Raji (cell line): ENCODE data around the gene FAM186B.

Experiments
- POLR2A ChIP-seq: IDR thresholded peaks from 2 replicates; pipeline ENCODE4 v1.6.1; 2011; ENCODE audit warnings: low read depth, low read length, control low read depth; ENCODE audit not compliant: insufficient read depth

Gene FAM186B

DNA sequence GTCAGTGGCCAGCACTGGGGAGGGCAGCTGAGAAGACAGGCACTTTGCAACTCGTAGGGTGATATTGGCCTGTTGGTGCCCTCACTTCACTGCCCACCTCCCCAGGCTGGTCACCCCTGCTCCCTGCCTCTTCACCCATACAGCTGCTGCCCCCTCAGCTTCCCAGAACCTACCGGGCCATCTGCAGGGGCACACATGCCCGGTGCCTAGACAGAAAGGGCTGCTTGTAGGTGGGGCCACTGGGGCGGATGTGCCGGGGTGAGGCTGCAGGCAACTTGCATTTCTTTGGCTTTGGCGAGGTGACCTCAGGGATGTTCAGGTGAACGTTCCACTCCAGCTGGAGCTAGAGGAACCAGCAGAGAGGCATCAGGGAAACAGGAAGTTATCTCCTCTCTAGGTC lies 17.2 kb downstream of the FAM186B start:
- no peak for TF ChIP-seq POLR2A

DNA sequence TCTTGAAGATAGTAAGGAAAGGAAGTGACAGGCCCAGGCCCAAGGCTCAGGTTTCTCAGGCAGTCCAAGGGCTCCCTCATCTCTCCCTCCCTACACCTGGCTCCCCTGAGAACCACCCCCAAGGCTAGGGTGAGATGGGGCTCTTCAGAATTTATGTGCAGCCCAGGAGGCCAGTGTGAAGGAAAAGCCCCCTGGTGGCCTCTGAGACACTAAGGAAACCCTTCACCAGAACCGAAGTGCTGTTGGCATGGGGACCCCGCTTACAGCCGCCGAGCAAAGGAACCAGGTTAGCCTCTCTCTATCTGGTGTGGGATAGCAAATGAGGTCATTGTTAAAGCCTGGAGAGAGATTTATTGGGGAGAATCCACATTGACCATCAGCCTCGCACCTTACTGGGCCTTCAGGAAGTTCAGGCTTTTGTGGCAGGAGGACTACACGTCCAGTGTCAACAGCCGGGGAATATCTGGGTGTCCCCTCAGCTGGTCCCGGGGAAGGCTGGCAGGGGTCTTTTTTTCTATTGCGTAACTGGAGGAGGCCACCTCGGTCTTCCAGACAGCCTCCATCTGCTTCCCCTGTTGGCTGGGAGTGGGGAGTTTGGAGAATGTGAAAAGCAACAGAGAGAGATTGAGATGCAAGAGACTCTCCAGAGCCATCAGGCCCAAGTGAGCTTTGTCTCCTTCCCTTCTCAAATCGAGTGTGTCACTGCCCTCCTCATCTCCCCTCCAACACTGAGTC lies 18.1 kb downstream of the FAM186B start:
- TF ChIP-seq POLR2A: no peak

DNA sequence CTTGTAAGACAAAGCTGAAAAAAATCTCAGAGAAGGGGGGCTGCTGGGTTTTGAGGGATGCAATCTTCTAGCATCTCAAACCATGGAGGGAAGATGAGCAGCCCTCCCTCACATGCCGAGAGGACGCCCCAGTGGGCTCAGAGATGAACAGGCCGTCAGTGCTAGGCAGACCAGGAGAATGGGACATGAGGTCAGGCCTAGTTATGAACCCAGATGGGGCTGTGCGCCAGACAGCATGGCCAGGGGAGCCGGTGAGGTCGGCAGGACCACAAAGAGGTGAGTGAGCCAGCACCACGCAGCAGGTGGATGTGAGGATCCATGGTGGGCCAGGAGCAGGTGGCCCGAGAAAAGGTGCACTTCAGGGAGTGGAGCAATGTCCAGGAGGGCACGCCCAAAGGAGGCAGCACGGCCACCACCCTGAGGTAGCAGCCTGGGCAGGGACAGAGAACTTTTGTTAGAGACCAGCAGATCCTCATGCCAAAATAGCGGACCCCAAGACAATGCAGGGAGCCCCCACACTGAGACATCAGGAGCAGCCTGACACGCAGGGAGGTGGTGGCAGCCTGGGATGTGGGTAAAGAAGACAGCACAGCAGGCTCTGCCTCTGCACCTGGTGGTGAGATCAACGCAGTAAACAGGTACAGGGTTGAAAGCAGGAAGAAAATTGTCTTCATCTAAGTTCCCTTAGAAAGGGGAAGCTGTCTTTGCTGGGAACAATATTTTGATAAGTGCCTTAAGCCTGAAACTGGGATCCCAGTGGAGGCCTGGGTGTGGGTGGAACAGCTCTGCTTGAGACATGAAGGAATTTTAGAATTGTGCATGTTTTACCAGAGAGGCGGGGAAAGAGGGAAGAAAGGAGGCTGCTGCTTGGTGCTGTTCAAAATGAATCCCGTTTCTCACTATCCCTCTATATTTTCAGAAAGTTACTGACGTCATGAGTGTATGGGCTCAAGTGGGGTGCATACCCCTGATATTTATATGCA lies 19.7 kb downstream of the FAM186B start:
- TF ChIP-seq POLR2A: no peak

DNA sequence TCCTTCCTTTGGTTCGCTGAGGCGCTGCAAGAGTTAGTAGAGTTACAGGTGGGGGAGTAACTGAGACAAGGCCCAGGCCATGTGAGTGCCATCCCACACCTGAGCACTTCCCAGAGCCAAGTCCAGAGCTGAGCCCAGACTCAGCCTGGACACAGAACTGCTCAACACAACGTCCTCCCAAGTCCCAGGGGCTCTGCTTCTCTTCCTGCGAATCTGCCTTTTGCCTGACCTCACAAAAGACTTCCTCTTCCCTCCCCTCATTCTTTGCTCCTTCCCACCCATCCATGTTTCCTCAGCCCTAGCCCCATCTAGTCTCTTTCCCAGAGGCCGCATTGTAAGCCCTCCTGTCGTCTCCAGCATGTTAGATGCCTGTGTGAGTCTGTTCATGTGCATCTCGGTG lies 20.8 kb downstream of the FAM186B start:
- no peak for TF ChIP-seq POLR2A

DNA sequence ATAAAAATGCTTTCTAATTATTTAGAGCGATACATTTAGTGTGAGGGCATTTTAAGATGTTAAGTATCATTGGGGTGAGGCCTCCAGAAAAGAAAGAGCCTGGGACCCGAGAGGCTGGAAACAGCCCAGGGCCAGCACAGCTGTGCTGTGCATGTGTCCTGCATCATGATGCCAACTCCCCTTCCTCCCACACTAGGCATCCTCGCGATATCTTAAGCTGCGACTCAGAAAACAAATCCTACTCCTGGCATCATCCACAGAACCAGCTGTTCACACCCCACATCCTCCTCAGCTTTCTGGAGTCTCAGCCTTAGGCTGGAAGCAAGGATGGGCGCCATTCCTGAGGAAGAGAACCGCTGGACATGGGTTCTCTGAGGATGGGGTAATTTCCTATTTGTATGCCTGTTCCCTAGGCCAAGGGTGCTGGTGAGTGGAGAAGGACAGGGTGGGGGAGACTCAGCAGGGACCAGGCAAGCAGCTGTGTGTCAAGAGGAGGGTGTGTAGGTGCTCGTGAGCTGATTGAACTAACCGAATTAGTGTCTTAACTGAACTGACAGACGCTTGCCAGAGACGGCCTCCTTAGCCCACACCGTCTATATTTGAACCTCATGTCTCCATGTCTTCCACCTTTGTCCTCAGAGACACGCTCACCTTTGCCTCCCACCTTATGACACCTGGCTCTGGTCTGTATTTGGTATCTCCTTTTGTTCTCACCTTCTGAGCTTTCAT lies 21.9 kb downstream of the FAM186B start:
- TF ChIP-seq POLR2A: no peak

GRCh38 chr12:49582850-49583249 lies 22.6 kb downstream of the FAM186B start:
- no peak for TF ChIP-seq POLR2A

DNA sequence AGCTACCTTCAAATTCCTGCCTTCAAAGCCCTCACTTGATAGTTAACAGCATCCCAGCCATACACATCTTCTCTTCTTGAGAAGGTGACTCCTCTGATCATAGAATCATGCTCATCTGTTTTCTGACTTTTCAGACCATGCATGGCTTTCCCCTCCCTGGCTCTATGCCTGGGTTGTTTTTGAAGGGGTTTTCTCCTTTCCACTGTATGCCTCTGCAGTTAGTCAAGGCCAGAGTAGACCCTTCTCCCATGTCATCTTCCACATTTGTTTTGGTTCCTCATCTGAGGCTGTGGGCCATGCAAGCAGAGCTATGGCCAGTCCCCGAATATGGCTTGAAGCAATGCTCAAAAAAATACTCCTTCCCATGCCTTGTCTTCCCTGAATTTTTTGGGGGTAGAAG lies 23.2 kb downstream of the FAM186B start:
- no peak for TF ChIP-seq POLR2A

DNA sequence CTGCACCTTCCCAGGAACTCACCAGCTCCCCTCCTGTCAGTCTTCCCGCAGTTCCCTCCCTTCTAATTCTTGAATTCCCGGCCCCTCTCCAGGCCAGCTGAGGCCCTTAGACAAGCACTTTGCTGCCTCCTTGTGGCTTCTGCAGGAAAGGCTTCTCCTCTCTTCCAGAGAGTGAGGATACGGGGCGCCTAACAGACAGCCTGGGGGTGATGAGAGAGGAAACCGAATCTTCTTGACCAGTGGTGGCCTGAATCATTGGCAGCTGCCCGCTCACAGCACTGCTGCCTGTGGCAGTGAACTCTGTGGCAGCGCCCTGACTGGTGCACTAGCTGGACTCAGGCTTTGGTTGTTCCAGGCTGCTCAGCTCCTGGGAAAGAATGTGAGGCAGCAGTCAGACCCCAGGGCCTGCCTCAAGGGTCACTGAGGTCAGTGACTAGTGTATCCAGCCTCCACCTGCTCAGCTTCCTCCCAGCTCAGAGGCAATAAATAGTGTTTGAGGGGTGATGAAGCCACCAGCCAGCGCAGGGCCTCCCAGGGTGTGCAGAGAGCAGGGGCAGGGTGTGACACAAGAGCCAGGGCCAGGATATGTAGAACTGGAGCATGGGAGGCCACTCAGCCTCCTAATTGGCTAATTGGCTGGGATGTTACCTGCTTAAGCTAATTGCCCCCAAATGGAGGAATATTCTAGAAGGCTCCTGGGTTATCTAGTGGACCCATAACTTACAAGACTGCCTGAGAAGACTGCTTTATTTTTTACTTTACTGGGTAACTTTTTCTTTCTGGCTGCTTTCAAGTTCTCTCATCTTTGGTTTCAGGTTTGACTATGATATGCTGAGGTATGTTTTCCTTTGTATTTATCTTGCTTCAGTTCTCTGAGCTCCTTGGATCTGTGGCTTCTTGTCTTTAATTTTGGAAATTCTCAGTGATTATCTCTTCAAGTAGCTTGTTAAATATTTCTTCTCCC lies 24.6 kb downstream of the FAM186B start:
- TF ChIP-seq POLR2A: no peak

GRCh38 chr12:49578471-49579112 lies 26.8 kb downstream of the FAM186B start:
- TF ChIP-seq POLR2A: no peak

DNA sequence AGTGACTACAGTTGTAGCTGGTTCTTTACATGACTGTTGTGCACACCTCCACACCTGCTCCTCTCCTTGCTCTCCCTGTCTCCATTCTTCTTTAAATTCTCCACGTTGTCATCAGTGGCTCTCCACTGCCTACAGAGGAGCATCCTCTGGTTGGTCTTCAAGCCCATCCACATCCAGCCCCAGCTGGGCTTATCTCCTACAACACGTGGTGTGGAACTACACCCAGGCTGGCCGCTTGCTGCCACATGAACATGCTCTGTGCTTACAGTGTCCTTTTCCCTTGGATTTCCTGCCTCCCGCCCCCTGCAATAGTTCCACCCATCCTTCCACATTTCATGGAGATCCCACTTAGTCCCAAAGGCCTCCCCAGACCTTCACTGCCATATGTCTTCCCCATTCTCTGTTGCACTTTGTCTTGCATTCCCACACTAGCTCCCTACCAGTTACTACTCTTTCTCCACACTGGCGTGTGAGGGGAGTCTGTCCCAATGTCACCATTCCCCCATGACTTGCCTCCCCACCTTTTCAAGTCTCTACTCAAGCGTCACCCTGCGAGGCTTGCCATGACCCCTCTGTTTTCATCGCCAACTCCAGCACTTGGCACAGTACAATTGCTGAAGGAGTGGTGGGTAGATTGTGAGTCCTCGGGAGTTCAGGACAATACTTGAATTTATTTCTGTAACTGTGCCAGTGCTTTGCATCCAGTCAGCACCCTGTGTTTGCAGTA lies 27.7 kb downstream of the FAM186B start:
- TF ChIP-seq POLR2A: no peak

DNA sequence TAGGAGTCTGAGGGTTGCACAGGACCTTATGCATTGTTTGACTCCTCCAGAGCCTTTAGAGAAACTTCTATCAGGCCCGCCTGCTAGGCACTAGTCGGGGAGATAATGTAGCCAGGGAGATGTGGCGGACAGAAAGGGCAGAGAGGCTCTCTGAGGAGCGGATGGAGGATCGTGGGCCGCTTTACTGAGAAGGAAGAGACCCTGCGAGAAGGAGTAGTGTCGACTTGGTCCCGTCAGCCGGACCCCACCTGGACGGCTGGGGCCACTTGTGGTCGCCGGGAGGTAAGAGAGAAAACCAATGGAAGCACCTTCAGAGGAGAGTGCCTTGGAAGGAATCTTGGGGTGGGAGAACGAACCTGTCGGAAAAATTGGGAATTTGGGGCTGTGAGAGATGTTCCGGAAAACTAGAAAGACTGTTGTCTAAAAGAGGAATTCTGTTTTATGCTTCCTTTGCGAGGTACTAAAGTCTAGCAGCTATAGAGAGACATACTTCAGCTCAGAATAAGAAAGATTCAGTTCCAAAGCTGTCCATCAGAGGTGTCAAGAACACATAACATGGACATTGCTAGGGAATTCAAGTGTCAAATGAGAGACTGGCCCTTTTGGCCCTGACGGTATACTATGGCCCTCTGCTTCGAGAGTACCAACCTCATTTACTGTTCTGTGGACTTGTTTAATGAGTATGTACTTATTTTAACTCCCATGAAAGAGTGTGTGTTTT lies 36.8 kb downstream of the FAM186B start:
- TF ChIP-seq POLR2A: no peak

DNA sequence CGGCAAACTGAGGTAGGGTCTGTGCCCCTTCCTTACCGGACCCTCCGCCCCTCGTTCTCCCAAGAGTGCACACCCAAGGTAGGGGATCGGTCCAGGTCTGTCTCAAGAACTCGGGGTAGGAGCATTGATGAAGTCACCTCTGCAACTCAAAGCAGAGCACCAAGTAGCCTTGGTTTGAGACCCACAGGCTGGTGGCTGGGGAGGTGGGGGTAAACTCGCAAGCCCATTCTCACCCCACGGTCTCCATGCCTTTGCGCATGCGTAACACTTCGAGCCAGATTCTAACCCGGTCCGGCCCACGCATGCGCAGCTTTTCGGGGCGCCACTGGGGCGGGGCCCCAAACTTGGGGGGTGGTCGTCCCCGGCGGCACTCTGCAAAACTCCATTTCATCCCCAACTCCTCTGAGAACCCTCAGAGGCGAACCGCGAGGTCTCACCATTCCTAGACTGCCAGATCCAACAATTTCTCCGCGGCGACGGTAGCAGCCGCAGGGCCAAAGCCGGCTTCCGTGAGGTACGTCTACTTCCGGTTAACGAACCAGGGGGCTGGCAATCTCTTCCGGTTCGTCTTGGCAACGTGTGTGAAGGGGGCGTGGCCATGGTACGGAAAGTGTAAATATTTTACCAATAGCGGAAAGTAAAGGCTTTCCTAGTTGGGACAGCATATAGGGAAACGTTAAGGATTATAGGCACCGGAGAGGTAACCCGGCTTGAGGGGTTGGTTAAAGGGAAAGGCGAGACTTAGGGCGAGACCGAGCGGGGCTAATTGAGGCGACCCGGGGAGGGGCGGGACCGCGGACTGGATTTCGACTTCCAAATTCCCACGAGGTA lies 37.6 kb downstream of the FAM186B start, which contains the start of gene MCRS1:
Gene MCRS1, minus strand, starts transcription at position 532 of the 831 bp plus-strand sequence. CDS start 1,411 bp downstream, outside the sequence.
- TF ChIP-seq POLR2A: peak; percentile 80
